HG03432 (cell line): ENCODE data around the gene PKLR.
"Not testable (repeated sequence)": the region's sequence is repeated elsewhere in the genome, so short reads cannot be mapped to it uniquely, and the experiment has no call there.

Source experiments
- ATAC-seq: cut with Tn5 transposase; IDR thresholded peaks from one replicate; pipeline ENCODE4 v1.9.1; 2021; ENCODE audit warnings: mild to moderate bottlenecking, moderate library complexity; ENCODE audit not compliant: unreplicated experiment

PKLR gene

DNA sequence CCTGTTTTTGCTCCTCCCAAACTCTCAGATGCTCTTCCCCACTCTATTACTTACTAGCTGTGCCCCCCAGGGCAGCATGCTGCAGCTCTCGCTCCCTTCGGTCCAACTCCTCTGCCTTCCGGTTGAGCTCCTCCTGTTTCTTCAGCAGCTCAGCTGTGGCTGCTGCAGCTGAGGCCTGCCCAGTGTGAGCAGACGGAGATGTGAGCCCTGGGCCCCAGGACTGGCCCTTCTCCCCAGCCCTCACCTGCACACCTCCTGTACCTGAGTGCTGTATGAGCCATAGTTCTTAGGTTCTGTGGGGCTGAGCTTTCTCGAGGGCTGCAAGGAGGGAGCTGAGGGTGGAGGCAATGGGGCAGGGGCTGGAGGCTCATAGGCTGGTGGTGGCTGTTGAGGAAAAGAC lies 41.0 kb downstream of the PKLR start:
- ATAC-seq: no peak

DNA sequence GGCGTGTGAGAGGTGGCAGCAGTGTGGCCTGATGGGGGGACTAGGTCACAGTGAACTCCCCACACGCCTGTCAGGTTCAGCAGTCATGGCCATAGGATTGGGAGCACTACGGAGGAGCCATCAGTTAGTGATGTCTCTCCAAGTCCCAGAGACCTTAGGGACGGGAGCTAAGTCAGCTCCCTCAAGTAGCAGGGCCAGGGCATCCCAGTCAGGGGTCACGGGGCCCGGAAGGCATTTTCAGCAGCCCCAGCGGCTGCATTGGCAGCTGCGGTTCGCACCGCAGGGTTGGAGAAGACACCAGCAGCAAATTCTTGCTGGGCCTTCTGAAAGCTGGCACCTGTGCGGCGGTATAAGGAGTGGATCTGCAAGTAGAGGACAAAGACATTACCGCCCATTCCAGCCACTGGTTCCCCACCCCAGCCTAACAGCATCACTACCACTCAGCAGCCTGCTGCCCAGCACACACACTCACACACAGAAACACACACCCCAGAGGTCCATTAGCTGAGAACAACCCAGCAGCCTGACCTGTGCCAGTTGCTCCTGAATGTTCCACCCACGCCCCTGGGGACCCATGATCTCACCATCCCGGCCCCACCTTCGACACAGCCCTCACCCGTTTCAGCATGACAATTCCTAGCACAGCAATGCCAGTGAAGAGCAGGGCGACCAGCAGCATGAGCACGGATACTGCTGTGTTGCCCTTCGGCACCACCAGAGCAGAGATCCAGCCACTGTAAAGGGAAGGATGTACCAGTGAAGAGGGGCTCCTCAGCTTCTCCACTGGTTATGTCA lies 45.0 kb downstream of the PKLR start:
- ATAC-seq: no peak

DNA sequence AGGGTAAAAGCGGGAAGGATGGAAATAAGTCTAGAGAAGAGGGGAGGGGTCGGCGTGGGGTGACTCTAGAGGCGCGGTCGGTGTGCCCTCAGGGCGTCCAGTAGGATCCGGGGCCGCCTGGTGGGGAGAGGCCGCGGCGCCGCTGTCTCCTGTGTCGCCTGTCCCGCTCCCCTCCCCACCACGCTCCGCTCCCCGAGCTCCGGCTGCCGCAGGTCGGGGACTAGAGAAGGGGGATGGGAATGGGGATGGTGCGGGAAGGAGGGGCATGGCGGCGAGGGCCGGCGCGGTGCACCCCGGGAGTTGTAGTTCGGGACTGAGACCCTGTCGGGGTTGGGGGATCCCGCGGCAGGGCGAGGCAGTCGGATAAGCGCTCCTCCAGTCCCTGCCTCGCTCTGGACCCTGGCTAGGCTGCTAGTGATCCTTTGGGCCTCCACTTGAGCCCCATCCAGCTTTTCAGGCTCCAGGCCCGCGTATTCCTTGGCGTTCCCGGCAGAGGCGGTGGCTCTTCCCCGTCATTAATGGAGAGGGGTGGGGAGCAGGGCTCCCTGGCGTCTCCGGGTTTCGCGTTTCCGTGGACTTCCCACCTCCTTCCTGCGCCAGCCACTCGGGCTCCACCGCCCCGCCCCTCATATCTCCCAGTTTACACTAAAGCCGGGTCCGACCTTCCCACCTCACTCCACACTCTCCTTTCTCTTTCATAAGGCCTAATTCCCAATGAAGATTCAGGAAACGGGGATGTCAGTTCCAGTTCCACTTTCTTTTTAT lies 45.8 kb downstream of the PKLR start, which contains the start of gene ENTREP3:
TSS of gene ENTREP3 (minus strand) at position 241 of the 765 bp plus-strand sequence. CDS start 606 bp downstream, outside the sequence.
- ATAC-seq: peak; percentile 64

DNA sequence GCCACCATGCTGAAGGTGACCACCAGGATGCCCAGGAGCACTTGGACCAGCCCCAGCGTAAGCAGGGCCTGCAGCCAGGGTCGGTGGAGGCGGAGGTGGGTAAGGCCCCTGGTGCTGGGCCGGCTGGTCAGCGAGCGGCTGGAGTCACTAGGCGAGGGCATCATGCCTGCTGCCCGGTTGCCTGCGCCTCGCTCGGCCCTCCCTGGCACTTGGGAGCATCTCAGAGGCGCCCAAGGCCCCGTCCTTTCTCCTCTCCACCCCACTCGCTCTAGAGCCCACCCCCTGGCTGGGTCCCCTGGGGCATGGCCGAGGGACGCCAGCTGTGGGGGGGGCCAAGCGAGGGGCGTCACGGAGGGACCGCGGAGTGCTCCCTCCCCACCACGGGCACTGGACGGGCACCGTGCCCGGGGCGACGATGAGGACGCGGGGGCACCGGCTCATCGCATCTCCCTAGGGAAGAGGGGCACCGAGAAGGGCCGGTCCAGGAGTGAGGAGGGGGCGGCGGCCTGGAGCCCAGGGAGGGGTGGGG lies 46.5 kb downstream of the PKLR start:
- no peak for ATAC-seq

DNA sequence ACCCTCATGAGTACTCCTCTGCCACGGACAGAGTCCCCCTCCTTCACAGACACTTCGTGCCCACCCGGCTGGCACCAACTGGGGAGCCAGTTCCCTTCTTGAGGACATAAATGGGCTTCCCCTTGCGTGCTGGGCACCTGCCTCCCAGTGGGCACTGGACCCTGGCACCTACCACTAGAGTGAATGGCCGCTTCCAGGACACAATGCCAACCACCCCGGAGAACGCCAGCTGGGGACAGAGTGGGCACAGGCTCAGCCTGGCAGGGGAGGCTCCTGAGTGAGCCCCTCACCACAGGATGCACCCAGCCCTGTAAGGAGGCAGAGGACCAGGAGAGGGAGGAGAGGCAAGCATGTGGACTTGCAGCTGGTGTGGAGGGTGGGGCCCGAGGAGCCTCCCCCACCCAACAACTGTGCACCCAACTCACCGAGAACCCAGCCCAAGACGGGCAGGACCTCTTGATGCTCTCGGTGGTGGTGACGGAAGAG lies 47.0 kb downstream of the PKLR start:
- ATAC-seq: no peak

DNA sequence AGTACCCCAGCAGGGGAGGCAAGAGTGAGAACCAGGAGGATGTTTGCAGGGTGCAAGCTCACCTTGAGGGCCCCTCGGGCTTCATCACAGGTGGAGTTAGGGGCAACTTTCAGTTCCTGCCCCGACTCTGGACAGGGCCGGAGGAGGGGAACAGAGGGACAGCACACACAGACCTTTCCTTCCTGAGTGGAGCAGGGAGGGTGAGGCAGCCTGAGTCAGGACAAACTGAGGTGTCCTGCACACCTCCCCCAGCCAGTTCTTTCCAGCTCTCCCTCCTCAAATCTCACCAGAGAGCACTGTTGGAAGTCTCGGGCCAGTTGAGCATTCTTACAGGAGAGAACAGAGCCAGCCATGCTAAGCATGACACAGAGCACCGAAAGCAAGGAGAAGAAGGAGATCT lies 47.4 kb downstream of the PKLR start:
- no peak for ATAC-seq

DNA sequence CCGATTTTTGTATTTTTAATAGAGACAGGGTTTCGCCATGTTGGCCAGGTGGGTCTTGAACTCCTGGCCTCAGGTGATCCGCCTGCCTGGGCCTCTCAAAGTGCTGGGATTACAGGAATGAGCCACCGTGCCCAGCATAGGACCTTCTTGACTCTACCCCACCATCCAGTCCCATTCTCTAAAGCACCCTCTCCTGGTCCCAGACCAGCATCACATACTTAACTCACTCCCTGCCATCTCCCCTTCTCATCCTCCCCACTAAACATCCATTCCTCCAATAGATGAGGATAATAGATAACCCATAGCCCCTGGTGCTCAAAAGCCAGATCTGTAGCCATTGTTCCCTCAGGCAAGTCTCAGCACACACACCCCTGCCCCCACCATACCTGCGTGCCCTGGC lies 48.0 kb downstream of the PKLR start:
- ATAC-seq: no peak

DNA sequence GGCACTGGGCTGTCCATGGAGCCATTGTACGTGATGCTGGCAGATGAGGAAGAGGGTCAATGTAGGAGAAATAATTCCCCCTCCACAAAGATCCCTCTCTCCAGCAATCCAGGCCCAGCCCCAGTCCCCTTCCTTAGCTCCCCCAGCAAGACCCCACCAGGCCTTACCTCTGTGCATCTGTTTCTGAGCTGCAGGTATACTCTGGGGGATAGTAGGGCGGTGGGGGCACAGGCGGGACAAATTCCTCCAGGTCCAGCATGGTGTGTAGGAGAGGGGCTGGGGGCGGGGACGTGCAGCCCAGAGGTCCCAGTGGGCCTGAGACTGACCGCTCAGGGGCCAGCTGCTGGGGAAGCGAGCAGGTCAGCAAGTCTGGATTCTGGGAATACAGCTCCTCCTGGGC lies 49.7 kb downstream of the PKLR start:
- ATAC-seq: no peak

DNA sequence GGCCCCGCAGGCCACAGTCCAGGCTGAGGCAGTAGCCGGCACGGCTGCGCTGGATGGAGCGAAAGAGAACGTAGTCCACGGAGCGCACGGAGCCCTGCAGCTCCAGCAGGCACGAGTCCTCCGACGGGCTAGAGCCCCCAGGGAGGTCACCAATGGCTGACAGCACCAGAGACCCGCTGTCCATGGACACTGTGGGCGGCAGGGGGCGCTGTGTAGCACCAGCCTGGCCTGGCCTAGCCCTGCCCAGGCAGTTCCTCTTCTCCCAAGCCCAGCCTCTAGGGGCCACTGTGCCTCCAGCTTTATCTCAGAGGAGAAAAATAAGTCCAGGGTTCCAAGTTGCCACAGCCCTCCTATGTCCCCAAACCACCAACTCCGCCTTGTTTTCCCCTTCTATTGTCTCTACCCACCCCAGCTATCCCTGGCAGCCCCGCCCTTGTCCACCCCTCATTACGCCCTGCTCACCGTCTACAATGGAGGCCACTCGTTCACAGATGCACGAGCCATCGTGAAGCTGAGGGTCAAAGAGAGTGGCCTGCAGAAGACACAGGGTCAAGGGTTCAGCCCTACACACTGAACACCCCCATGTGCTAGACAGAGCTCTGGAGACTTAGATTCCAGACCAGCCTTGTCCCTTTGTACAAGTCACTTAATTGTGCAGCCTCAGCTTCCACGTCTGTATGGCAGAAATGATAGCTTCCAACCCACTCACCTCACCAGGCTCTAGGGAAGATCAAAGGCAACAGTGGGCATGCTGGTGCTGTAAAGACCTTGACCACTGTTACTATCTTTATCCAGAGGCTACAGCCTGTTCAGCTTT lies 50.4 kb downstream of the PKLR start:
- peak; percentile 80 for ATAC-seq

DNA sequence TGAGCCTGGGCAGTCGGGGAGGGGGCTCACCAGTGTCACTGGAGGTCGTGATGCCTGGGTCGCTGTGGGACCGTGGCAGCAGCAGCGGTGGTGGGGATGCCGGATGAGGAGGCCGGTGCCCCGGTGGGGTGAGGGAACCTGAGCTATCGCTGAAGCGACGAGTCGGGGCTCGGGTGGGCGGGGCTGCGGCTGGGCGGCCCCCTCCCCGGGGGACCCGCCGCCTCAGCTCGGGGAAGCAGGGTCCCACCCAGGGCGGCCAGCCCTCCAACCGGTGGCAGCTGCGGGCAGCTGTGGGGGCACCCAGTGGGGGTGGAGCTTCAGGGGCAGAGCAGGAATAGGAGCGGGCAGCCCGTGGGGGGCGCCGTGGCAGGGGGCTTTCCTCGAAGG lies 51.0 kb downstream of the PKLR start:
- ATAC-seq: peak; percentile 26

DNA sequence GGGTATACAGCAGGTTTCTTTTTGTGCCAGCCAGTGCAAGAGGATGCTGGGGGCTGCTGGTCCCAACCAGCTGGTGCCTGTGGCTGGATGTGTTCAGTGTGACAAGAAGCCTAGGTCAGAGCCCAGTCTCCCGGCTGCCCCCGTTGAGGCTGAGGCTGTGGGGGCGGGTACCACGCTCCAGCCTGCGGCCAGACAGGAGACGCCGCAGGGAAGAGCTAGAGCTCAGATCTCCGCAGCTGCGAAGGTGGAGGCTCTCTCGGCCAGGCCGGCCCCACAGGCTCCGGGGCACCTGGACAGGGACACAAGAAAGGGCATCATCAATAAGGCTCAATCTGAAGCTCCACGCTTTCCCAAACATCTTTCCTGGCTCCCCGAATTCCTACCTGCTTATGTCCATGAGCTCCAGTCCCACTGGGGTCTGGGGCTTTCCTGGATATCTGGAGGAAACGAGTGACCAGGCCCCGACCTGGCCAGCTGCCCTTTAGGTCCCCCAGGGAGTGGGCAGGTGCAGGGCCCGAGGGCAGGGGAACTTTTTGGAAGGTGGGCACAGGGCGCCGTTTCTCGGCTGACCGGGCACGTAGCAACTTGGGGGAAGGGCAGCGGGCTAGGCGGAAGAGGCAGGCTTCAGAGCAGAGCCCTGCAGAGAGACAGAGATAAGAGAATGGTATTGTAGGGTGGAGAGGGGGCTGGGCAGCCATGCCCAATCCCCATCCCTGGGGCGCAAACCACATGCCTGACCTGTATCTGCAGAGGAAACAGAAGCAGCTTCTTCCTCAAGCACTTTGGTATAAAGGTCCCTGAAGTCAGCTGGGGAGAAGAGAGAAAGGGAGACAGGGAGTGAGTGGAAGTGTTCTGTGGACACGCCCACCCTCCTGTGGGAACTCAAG lies 53.3 kb downstream of the PKLR start:
- ATAC-seq: no peak

DNA sequence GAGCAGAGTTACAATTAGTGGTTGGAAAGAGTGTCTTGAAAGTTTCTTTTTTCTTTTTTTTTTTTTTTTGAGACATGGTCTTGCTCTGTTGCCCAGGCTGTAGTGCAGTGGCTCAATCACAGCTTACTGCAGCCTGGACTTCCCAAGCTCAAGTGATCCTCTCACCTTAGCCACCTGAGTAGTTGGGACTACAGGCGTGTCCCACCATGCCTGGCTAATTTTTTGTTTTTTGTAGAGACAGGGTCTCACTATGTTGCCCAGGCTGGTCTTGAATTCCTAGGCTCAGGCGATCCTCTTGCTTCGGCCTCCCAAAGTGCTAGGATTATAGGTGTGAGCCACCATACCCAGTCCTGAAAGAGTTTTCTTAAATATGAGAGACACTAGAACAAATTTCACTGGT lies 54.4 kb downstream of the PKLR start:
- ATAC-seq: not testable (repeated sequence)

DNA sequence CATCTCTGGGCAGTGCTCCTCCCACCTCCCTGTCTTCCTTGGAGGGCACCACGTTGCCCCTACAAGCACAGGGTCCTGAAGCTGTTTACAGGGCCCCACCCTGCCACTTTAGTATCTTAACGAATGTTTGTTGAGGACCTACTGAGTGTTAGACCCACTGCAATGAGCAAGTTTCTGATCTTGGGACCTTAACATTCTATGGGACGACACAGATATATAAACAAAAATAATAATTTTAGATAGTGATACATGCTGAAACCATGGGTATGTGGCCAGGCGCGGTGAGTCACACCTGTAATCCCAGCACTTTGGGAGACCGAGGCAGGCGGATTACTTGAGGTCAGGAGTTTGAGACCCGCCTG lies 56.1 kb downstream of the PKLR start:
- ATAC-seq: no peak

DNA sequence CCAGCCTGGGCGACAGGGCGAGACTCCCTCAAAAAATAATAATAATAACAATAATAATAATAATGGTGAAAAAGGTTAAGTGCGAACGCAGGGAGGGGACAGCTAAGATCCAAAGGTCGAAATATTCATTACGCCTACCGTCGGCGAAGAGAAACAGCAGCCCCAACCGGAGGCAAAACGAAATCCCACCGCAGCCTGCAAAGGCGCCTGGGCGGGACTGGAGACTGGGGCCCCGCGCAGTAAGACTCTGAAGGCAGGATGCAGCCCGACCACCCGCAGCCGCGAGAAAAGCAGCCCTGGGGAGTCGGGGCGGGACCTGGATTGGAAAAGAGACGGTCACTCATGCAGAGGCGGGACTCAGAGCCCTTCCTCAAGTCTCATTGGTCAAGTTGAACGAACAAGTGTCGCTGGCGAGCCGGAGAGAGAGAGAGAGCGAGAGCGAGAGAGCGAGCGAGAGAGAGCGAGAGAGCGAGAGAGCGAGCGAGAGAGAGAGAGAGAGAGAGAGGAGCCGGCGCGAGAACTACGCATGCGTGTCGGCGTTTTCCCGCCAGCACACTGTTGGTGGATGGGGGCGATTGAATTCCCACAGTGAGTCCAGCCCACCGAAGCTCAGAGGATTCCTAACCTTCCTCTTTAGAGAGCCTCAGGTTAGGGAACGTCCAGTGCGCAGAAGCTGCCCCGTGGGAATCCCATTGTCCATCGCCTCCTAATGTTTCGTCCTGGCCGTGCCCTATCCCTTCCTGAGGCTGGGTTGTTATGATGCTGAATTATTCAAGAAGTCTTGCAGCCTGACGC lies 56.7 kb downstream of the PKLR start:
- ATAC-seq: peak; percentile 86

DNA sequence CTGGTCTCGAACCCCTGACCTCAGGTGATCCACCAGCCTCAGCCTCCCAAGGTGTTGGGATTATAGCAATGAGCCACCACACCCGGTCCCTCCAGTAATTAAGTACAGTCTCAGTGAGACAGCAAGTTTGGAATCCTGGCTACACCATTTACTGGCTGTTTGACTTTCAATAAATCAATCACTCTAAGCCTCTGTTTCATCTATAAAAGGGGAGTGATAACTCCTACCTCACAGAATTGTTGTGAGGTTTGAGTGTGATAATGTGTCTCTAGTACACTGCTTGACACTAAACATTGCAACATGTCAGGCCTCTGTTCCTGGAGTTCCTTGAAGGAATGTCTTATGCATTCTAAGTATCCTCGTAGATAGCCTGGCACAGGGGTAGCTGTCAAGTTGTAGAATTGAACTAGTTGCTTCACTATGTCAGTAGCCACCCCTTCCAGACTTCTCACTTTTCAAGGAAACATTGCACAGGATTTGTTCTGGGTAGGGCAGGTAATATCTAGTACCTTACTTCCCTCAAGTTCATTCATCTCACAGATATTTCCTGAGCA lies 58.4 kb downstream of the PKLR start:
- ATAC-seq: no peak

DNA sequence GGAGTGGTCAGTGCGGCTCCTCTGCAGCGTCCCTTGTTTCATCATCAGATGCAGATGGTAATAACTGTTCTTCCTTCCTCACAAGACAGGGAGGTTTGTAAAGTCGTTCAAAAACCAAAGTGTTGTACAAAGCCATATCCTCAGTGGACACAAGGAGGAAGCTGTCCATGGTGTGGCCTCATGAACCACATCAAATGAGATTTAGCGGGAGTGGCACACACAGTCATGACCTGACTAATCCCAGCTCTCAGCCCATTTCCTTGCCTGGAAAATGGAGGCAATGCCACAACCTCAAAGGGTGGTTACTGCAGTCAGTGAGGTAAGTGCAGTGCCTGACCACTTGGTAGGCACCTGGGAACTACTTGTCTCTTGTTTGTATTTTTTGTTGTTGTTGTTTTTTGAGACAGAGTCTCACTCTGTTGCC lies 59.4 kb downstream of the PKLR start:
- ATAC-seq: no peak

DNA sequence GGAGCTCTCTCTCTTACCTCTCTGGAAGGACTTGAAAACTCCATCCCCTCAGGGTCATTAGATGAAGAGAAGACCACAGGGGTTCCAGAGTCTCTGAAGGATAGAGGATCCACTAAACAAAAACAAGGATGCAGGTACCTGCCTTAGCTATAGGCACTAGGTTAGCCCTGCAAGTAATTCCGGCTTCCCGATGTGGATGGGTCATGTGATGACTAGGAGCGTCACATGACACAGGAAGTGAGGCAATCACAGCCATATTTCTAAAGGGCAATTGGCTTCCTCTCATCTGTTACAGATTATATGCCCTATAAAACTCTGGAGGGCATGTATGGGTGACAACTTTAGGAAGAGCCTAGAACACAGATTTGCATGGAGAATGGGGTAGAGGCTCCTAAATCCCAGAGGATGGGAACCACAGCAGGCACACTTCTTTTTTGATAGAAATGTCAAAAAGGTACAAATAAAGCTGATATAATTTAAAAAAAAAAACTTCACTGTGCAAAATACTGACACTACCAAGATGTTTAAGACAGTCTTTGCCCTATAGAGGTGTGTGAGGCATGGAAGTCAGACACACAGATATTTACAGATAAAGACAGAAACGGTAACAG lies 60.1 kb downstream of the PKLR start:
- peak; percentile 33 for ATAC-seq
